ENCODE results near the gene PPP4C. TPM values are rescaled to one million over a fixed set of nuclear protein-coding genes. Genes with fewer than 3 reads are reported as not detected.
"Not testable (repeated sequence)": the region's sequence is repeated elsewhere in the genome, so short reads cannot be mapped to it uniquely, and the experiment has no call there.

Gene PPP4C
- total RNA-seq, 1 donor from 2014 or later = 141 TPM

- DNase-seq (ENCODE audit: low read depth, low spot score) = no peak
- H3K27me3 Mint-ChIP-seq (ENCODE audit: low read depth) = no peaks in the 10 kb centered on the region
- H3K27ac Mint-ChIP-seq (ENCODE audit: unreplicated experiment) = no peak overlapping the region
- no peak overlapping the region for H3K4me3 Mint-ChIP-seq
- TF ChIP-seq, protein P1, sequence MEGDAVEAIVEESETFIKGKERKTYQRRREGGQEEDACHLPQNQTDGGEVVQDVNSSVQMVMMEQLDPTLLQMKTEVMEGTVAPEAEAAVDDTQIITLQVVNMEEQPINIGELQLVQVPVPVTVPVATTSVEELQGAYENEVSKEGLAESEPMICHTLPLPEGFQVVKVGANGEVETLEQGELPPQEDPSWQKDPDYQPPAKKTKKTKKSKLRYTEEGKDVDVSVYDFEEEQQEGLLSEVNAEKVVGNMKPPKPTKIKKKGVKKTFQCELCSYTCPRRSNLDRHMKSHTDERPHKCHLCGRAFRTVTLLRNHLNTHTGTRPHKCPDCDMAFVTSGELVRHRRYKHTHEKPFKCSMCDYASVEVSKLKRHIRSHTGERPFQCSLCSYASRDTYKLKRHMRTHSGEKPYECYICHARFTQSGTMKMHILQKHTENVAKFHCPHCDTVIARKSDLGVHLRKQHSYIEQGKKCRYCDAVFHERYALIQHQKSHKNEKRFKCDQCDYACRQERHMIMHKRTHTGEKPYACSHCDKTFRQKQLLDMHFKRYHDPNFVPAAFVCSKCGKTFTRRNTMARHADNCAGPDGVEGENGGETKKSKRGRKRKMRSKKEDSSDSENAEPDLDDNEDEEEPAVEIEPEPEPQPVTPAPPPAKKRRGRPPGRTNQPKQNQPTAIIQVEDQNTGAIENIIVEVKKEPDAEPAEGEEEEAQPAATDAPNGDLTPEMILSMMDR (conservative IDR thresholded peaks at IDR 0.05) = no peak
- peaks cover 6% of the 10 kb centered on the region for H3K4me1 Mint-ChIP-seq
- H3K9me3 Mint-ChIP-seq = no peaks in the 10 kb centered on the region
- peaks cover 3% of the 10 kb centered on the region for H3K36me3 Mint-ChIP-seq (ENCODE audit: low read depth)
Measured at GRCh38 chr16:30113711-30114333, 38.0 kb downstream of the PPP4C start.

DNA sequence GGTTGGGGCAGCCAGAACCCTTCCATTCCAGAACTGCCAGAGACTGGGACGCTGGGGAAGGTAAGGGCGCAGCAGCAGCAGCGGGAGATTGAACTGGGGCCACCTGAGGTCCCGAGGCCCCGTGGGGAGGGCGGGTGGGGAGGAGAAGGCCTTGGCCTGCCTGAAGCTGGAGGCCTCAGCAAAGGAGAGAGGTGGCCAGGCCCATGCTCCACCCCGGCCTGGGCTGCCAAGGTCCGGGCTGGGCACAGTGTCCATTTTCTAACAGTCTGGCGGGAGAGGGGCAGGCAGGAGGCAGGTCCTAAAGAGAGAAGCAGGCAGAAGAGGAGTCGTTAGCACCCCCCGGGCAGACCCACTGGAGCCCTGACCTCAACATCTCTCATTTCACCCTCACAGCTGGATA is 38.6 kb downstream of the PPP4C start:
- H3K4me1 Mint-ChIP-seq = peaks cover 6% of the 10 kb centered on the region
- no peak overlapping the region for H3K27ac Mint-ChIP-seq (ENCODE audit: unreplicated experiment)
- no peaks in the 10 kb centered on the region for H3K27me3 Mint-ChIP-seq (ENCODE audit: low read depth)
- no peak overlapping the region for H3K4me3 Mint-ChIP-seq
- TF ChIP-seq, protein P1 (conservative IDR thresholded peaks at IDR 0.05) = no peak
- no peak for DNase-seq (ENCODE audit: low read depth, low spot score)
- no peaks in the 10 kb centered on the region for H3K9me3 Mint-ChIP-seq
- peaks cover 3% of the 10 kb centered on the region for H3K36me3 Mint-ChIP-seq (ENCODE audit: low read depth)

DNA sequence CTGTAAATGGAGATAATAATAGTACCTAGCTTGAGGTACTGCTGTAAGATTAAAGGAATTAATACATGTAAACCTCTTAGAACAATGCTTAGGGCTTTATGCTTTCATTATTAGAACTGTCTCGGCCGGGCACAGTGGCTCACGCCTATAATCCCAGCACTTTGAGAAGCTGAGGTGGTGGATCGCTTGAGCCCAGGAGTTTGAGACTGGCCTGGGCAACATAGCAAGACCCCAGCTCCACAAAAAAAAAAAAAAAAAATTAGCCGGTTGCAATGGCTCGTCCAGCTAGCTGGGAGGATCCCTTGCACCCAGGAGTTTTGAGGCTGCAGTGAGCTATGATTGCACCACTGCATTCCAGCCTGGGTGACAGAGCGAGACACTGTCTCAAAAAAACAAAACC is 39.0 kb downstream of the PPP4C start:
- peak overlapping the region; percentile 34 for H3K4me3 Mint-ChIP-seq
- not testable (repeated sequence) for DNase-seq (ENCODE audit: low read depth, low spot score); H3K4me1 Mint-ChIP-seq; H3K27me3 Mint-ChIP-seq (ENCODE audit: low read depth); H3K27ac Mint-ChIP-seq (ENCODE audit: unreplicated experiment); H3K9me3 Mint-ChIP-seq; H3K36me3 Mint-ChIP-seq (ENCODE audit: low read depth)

- H3K27ac Mint-ChIP-seq (ENCODE audit: unreplicated experiment) = no peak overlapping the region
- peaks cover 3% of the 10 kb centered on the region for H3K36me3 Mint-ChIP-seq (ENCODE audit: low read depth)
- DNase-seq (ENCODE audit: low read depth, low spot score) = no peak
- H3K9me3 Mint-ChIP-seq = no peaks in the 10 kb centered on the region
- H3K27me3 Mint-ChIP-seq (ENCODE audit: low read depth) = no peaks in the 10 kb centered on the region
- peaks cover 6% of the 10 kb centered on the region for H3K4me1 Mint-ChIP-seq
- peak overlapping the region; percentile 34 for H3K4me3 Mint-ChIP-seq
- TF ChIP-seq, protein P1 (conservative IDR thresholded peaks at IDR 0.05) = no peak
Measured at GRCh38 chr16:30115238-30115637, 39.4 kb downstream of the PPP4C start.

- Mint-ChIP-seq H3K4me3 (no peak overlapping the region), H3K9me3 (no peaks in the 10 kb centered on the region), H3K27ac (ENCODE audit: unreplicated experiment) (no peak overlapping the region), H3K27me3 (ENCODE audit: low read depth) (no peaks in the 10 kb centered on the region), H3K36me3 (ENCODE audit: low read depth) (no peaks in the 10 kb centered on the region), H3K4me1 (peaks cover 3% of the 10 kb centered on the region)
- DNase-seq (ENCODE audit: low read depth, low spot score) = no peak
- TF ChIP-seq, protein P1 (conservative IDR thresholded peaks at IDR 0.05) = no peak
Measured at GRCh38 chr16:30116291-30117207, 40.8 kb downstream of the PPP4C start.

GRCh38 chr16:30117768-30118167 is 42.0 kb downstream of the PPP4C start:
- peaks cover 10% of the 10 kb centered on the region for H3K4me1 Mint-ChIP-seq
- no peaks in the 10 kb centered on the region for H3K36me3 Mint-ChIP-seq (ENCODE audit: low read depth)
- DNase-seq (ENCODE audit: low read depth, low spot score) = no peak
- H3K27ac Mint-ChIP-seq (ENCODE audit: unreplicated experiment) = no peak overlapping the region
- no peak overlapping the region for H3K4me3 Mint-ChIP-seq
- no peaks in the 10 kb centered on the region for H3K9me3 Mint-ChIP-seq
- TF ChIP-seq, protein P1 (conservative IDR thresholded peaks at IDR 0.05) = no peak
- no peaks in the 10 kb centered on the region for H3K27me3 Mint-ChIP-seq (ENCODE audit: low read depth)
